Measurements from ENCODE around the gene ZCCHC7.

DNA sequence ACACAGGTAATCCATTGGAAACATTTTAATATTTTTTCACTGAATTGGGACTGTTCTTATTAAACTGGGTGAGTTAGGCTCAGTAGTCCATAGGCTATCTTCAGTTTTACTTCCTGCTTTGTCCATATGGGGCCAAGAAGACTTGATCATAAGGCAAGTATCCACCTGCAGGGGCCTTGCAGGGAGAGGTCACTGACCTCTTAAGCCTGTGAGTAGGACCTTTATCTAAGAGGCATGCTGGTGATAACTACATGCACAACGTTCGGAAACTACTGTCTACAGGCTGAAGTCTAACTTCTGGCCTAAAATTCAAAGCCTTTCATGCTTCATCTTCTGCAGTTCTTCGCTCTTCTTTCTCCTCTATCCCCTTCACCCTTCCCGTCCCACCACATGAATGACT is 242.1 kb downstream of the ZCCHC7 start:
- TF ChIP-seq, protein P1, sequence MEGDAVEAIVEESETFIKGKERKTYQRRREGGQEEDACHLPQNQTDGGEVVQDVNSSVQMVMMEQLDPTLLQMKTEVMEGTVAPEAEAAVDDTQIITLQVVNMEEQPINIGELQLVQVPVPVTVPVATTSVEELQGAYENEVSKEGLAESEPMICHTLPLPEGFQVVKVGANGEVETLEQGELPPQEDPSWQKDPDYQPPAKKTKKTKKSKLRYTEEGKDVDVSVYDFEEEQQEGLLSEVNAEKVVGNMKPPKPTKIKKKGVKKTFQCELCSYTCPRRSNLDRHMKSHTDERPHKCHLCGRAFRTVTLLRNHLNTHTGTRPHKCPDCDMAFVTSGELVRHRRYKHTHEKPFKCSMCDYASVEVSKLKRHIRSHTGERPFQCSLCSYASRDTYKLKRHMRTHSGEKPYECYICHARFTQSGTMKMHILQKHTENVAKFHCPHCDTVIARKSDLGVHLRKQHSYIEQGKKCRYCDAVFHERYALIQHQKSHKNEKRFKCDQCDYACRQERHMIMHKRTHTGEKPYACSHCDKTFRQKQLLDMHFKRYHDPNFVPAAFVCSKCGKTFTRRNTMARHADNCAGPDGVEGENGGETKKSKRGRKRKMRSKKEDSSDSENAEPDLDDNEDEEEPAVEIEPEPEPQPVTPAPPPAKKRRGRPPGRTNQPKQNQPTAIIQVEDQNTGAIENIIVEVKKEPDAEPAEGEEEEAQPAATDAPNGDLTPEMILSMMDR (IDR thresholded peaks at IDR 0.05; ENCODE audit: extremely low read depth in 1 of 2, insufficient read depth in 1 of 2, low read depth in 1 of 2, low read length in 2 of 2), result no peak
- TF ChIP-seq POLR2A (IDR thresholded peaks at IDR 0.05; ENCODE audit: low read depth, low read length), result no peak
